HG03139 (cell line): ENCODE data around the gene SH3BGRL2.

Source experiments
- ATAC-seq: cut with Tn5 transposase; IDR thresholded peaks from one replicate; pipeline ENCODE4 v1.9.1; 2021; ENCODE audit not compliant: unreplicated experiment

SH3BGRL2 gene

DNA sequence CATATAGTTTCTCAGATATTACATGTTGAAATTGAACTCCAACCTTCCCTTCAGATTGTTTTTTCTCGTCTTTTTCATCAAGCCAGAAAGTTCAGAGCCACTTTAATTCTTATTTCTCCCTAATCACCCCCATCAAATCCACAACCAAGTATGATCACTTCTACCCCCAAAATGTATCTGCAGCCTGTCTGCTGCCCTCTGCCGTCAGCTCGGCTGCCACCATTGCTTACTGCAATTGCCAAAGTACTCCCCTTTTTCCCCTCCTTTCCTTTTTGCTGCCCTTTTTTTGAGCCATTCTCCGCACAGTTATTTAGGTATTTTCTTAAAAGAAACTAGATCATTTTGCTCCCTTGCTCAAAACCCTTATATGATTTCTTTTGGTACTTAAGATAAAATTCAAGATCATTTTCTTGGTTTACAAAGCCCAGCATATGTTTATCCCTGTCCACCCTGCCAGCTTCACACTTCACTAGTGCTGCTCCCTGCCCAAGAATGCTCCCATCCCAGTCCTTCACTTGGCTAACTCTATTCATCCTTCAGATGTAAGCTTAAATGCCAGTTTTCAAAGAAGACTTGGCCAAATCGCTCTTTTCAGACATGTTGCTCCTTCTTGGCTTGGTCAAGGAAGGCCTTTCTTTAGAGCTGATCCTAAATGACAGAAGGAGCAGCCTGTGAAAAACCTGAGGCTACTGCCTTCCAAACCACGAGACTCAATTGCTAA, 63.7 kb downstream of the SH3BGRL2 start:
- ATAC-seq = no peak

DNA sequence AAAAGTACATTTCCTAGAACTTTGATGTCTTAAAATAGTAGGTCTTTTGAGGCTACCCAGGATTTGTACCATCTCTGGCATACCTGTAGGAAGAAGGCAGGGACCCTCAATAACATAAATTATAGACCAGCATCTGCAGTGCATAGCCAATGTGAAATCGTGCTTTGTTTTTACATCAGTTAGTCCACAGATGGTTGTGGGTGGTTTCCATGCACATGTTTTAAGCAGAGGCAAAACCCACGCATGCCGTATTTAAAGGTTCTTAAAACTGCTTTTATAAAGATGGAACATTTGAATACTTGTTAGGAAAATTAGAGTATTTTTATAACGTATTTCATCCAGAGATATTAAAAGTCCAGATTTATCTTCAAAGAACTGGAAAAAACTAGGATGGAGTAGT, 66.3 kb downstream of the SH3BGRL2 start:
- ATAC-seq = no peak

DNA sequence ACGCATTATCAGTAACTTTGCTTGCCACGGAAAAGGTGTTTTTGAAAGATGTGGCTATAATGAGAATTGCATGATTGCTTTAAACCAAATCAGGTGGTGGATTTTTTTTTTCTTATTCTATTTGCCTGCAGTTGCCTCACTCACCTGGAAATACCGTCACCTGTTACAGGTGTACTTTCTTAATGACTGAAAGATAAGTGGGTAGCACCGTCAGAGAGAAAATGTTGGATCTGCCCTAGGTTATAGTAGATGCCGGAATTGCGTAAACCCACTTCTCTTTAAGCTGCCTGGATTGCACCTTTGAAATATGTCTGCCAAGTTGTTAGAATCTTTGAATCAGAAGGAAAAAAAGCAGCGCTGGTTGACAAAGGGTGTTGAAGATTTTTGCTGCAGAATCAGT, 68.5 kb downstream of the SH3BGRL2 start:
- no peak for ATAC-seq

DNA sequence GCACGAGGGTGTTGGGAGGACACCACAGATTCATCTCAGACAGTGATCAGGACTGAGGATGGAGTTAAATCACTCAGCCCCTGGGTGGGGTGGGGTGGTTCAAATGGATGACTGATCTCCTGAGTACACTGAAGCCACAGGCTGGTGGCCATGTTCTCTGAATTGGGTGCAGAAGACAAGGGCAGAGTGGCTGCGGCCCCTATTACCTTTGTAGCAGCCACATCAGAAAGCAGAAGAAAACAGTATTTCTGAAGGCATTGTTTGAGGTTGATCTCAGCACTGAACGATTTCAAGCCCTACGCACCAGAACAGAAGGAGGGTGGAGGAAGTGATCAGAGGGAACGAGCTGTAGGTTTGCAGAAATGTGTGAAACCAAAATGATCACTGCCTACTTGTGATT, 71.6 kb downstream of the SH3BGRL2 start:
- no peak for ATAC-seq

DNA sequence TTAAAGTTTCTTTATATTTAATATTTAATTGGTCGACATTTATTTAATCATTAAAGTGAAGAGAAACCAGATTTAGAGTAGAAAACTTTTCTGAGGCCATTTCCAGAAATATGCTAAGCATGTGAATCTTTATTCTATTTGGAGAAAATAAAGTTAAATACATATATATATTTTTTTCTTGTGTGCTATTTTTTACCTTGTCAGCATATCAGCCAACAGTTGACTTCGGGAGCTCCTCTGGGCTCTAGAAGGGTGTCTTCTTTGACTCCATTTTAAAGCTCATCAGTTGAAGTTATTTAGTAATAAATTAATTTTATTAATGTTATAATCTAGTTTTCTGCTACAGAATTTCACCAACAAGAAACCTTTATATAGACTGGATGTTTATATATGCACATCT, 73.1 kb downstream of the SH3BGRL2 start:
- ATAC-seq = no peak

DNA sequence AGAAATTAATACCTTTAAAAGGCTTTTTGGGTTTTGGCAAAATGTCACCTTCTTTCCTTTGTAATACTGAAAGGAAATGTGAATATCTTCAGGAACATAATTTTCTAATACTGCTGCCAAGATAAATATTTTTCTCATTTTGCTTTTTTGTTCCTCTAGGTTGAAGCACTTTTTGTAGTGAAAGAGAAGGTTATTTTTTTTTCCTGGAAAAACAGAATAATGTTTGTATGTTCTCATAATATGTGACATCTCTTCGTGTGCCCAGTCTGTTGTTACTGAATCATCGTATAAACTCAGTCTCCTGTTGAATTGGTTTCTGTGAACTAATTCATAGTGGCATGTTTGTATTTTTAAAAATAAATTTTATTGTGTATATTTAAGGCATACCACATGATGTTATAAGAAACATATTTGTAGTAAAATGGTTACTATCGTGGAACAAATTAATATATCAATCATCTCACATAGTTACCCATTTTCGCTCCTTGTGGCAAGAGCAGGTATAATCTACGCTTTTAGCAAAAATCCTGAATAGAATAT, 74.4 kb downstream of the SH3BGRL2 start:
- ATAC-seq = no peak

DNA sequence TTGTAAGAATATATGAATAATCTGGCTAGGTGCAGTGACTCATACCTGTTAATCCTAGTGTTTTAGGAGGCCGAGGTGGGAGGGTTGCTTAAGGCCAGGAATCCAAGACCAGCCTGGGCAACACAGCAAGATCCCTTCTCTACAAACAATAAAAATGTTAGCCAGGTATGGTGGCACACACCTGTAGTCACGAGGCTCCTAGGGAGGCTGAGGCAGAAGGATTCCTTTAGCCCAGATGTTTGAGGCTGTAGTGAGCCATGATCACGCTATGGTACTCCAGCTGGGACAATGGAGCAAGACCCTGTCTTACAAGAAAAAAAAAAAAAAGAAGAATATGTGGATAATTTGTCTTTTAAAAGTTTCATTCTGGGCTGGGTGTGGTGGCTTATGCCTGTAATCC, 75.4 kb downstream of the SH3BGRL2 start:
- ATAC-seq = no peak

DNA sequence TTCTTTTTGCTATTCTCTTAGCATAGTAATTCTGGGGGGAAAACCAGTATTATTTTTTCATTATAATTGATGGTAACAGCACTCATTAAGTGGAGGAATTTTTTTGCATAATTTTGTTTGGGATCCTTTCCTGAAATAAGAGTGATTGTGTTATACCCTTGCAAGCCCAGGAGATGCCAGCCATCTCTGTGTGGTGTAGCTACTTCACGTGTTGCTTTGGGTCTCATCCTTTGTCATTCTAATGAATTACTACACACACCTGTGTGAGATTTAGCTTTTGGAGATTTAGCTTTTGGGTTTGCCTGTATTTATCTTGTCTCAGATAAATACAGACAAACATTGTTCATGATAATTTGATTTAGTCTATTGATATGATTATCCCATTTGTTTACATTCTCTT, 76.5 kb downstream of the SH3BGRL2 start:
- ATAC-seq = no peak

DNA sequence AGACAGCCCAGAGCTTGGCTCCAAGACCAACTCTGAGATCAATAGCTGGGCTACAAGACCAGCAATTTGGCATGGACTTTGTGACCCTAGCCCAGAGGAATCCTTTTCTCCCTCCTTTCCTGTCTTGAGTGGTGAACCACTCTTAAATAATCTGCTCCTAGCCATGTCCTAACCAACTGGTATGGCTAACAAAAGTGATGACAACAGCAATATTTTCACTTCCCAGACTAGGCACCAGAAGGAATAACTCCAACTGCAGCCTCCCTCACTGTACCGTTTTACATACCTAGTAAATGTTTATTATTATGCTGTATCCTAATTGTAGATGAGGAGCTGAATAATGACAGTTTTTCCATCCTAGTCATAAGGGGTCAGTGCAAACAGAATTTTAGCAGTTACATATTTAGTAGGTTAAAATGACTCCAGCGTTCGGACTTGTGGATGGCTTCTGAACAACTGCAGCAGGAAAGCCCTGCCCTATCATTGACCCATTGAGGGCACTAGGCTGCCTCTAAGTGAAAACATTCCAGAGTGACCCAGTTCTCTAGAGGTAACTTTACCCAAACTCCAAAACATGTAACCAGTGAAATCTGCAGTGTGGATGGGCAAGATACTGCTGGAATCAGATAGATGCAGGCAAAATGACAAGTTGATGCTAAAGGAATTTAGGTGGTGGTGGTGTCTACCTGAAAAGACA, 77.1 kb downstream of the SH3BGRL2 start:
- ATAC-seq = no peak

DNA sequence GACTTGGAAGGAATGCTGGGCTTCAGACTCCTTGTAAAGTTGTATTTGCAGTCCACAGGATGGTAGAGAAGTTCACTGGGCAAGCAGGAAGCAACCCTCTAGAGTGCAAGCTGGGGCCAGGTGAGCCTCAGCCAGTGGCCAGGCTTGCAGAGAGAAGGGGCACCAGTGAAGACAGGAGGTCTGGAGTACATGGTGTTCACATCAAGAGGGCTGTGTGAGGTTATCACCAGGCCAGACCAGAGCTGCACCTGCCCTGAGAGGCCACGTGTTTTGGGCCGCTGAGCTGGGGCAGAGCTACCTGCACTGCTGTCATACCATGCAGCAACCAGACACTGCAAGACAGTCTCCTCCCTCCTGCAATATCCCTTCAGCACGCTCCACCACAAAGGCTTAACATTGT, 79.0 kb downstream of the SH3BGRL2 start:
- ATAC-seq = no peak

DNA sequence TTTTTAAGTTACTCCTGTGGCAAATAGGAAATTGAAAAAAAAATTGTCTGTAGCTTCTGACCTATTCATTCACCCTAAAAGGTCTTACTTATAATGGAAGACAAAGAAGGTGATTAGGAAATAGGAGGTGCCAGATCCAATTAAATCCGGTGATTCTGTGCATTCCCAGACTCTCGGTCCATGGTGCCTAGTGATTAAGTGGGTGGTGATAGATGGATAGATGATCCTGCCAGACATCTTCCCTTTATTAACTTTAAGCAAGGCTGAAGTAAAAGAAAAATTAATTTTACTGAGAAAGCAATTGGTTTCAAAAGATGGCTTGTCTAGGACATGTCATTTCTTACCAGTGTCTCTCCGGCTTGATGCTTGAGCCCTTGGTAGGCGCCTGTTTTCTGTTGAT, 80.0 kb downstream of the SH3BGRL2 start:
- ATAC-seq = no peak

DNA sequence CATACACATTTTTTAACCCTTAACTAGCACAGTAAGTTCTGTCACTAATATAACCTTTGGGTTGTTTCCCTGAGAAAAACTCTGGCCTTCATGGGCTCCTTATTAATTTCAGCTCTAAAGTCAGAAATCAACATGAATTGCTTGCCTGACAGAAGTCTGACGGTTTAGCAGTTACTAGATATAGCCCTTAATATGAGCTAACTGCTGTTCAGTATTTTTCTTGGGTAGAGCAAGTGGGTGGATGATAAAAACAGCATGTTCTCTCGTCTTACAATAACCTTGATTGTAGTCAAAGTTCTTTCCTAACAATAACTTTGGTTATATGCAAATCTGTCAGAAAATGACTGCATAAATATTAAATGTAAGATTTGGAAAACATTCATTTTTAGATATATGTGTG, 81.0 kb downstream of the SH3BGRL2 start:
- ATAC-seq = no peak

DNA sequence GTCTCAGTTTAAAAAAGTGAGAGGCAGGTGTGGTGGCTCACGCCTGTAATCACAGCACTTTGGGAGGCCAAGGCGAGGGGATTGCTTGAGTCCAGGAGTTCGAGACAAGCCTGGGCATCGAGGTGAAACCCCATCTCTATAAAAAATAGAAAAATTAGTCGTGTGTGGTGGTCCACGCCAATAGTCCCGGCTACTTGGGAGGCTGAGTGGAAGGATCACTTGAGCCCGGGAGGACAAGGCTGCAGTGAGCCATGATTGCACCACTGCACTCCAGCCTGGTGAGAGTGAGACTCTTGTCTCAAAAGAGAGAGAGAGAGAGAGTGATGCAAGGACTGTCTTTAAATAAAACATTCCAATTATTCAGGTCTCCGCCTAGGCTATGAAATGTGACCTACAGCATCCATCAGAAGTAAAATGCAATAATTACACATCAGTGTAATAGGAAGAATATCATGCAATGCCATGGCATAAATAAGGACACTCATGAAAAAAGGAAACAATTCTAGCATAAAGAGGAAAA, 81.5 kb downstream of the SH3BGRL2 start:
- no peak for ATAC-seq

DNA sequence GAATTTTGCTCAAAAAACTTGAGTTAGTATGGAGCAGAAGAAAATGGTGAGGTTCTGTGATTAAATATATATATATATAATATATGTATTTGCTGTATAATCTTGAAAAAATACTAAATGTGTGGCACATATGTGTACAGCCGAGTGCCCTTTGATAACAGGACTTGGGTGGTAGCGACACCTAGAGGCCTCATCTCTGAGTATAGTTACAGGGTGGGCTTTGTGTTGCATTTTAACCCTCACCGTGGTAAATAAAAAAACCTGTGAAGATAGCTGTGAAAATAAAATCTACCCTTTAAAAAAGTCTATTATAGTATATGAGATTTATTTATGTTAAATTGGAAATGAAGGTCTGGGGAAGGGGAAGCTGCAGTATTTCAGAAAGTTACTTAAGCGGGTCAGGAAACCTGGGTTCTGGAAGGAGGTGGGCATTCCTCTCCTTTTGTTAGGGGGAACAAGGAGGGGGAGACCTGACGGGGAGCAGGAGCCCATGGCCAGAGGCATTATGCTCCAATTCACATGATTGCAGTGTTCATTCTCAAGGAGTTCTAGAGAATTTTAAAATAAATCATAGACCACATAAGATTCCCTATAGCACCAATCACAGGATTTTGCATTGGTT, 82.7 kb downstream of the SH3BGRL2 start:
- no peak for ATAC-seq

DNA sequence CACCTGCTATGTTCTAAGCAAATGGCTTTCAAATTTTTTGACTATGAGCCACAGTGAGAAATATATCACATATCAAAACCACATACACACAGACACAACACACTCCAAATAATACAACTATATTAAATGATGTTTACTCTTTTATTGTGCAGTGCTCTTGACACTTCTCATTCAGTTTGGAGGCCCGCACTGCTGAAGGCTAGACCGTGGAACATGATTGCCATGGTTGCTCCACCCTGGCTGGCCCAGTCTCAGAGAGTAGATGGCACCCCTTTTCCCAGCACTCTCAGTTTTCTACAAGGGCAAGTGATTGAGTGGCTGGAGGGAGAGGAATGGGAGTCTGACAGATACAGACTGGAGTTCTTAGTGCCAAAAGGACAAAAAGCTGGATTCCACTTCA, 86.9 kb downstream of the SH3BGRL2 start:
- no peak for ATAC-seq

DNA sequence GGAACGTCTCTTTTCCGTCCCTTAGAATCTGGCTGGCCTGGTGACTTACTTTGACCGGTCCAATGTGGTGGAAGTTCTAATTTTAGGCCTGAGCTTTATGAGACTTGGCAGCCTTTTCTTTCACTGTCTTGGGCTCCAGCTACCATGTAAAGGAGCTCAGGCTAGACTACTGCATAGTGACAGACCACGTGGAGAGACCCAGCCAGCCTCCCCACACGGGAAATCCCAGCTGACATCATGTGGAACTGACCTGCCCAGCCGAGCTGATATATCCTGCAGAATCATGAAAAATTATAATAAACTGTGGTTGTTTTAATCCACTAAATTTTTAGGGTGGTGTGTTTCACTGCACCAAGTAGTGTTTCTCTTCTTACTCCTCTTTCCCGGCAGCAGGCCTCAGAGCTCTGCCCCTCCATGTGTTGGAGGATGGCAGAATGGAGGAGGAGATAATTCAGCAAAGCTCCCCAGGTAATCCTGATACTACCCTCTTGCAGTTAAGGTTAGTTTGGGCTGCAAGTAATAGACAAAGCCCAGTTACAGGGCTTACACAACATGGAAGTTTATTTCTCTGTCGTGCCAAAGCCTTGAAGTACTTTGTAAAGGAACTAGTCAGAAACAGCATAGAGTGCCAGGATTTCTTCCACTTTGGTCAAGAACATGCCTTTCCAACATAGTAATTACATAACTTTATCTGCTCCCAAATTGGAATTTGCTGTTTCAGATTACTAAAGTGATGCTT, 87.5 kb downstream of the SH3BGRL2 start:
- no peak for ATAC-seq

DNA sequence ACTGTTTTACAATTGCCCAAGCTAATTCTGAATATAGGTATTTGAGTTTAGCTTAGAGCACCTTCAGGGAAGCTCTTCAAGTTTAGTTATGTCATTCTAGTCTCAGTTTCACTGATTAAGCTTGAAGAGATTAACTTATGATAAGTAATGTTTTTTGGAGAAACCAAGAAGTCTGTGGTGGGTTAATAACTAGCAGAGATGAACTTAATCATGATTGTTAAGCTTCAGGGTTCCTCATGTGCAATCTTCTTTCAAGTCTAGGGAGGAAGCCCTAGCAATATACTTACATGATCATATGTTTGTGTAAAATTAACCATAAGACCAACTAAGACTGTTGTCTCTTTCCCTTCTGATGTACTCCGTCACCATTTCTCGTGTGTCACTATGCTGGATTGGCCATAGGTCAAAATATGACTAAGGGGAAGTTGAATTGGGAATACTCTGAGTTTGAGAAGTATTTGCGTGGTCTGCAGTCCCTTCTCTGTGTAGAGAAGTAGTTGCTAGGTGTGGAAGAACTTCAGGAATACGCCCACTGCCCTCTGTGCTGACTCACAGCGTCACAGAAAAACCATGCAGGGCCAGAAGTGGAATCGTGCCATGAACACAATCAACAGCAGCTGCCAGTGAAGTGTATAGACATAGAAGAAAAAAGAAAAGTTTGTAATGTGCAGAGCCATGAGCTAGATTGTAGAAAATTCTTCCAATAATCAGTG, 88.3 kb downstream of the SH3BGRL2 start:
- ATAC-seq = no peak

DNA sequence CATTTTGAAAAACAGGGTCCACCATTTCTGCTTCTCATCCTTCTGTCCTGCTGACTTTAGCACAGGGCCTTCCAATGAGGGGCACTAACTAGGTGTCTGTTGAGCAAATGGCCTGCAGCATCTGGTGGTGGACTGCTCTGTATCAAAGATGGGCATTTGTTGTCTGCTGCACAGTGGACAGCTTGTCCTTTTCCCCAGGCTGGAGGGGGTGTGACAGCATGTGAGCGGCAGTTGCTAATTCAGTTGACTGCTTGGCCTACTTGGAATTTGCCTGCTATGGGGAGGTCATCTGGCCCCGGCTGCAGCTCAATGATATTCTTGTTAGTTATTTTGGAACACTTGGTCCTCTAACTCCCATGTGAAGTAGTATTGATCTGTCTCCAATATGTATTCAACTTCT, 93.7 kb downstream of the SH3BGRL2 start:
- no peak for ATAC-seq

DNA sequence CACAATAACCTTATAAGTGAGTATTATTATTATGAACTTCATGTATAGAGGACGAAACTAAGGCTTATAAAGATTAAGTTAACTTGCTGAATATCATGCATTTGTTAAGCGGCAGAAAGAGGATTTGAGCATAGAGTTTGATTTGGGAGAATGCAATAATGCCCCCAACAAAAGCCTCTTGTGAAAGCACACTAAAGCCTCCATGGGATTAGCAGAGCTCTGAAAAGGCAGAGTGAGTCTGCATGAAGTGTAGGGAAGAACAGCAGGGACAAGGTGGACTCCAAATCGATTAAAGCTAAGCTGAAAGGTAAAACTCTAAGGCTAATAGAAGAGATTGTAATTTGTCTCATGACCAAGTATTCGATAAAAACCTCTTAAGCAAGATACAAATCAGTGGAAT, 100.3 kb downstream of the SH3BGRL2 start:
- ATAC-seq = no peak

DNA sequence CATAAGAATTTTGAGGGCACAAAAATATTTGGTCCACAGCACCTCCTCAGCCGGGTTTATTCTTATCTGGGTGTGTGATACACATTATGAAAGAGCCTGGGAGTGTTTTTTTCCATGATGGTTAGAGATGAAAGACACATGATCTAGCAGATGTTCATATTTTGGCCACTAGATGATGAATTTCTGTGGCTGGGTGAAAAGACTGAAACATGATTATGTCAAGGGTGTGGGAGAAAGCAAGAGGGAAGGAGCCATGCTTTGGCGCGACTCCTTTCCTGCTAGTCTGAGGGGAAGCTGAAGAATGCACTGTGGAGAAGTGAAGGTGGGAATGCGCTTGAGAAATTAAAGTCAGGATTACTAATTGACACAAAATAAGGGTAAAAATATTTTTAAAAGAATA, 102.3 kb downstream of the SH3BGRL2 start:
- no peak for ATAC-seq

DNA sequence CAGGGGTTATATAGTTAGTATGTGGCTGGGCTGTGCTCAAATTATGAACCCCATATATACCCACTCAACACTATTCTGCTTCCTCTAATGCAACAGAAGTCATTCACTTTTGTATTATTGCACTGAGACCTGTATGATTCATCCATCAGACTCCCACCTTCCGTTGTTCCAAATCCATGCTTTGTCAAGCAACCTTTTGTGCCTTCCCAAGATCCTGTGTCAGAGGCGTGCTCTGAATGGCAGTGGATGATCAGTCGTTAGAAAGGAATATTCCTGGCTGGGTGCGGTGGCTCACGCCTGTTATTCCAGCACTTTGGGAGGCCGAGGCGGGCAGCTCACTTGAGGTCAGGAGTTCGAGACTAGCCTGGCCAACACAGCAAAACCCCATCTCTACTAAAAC, 103.2 kb downstream of the SH3BGRL2 start:
- ATAC-seq = no peak
